OCI-LY3 (cell line): ENCODE measurements around the gene AGBL4.

Experiments
- CTCF ChIP-seq: fragments of 200-600, 300-600 bp; sonication (generic); IDR thresholded peaks from 2 replicates; pipeline ENCODE4 v1.5.1; 2014; ENCODE audit warnings: antibody characterized with exemption, low read length, low read depth
- EZH2phosphoT487 ChIP-seq: fragments of 200-600 bp; shearing (Covaris generic); IDR thresholded peaks from 2 replicates; pipeline ENCODE4 v1.6.1; 2018; ENCODE audit warnings: antibody characterized with exemption, mixed run types, low read depth

- no peak for TF ChIP-seq CTCF
- no peak for TF ChIP-seq EZH2phosphoT487
Observed at GRCh38 chr1:48749068-48749467, 1274.7 kb downstream of the AGBL4 start.
